ENCODE results near the gene BRD7.

DNA sequence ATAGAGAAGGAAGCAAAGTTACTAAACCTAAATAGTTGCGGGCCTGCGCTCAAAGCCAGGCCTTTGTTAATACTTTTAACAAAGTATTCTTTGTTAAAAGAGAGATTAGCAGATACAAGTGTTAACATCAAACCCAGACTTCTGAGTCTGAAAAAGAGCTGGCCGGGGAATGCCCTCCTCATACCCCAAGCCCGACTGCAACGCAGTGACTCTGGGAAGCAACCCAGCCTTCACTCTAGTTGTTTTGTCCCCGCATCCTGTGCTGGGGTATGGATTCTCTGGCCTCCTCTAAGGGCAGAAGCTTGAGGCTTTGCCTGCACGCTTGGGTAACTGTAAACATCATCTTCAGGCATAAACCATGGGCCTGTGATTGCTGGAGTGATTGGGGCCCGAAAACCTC is 54.1 kb downstream of the BRD7 start:
- TF ChIP-seq YY1 (tag by site-specific recombination; IDR thresholded peaks at IDR 0.05), result no peak
- TF ChIP-seq ZNF221 (tag by site-specific recombination; IDR thresholded peaks at IDR 0.05; ENCODE audit: borderline replicate concordance), result no peak
- no peak for TF ChIP-seq ZNF530 (tag by site-specific recombination; IDR thresholded peaks at IDR 0.05; ENCODE audit: low read depth)
- TF ChIP-seq ZNF140 (tag by site-specific recombination; IDR thresholded peaks at IDR 0.05), result no peak
- TF ChIP-seq, protein P1, sequence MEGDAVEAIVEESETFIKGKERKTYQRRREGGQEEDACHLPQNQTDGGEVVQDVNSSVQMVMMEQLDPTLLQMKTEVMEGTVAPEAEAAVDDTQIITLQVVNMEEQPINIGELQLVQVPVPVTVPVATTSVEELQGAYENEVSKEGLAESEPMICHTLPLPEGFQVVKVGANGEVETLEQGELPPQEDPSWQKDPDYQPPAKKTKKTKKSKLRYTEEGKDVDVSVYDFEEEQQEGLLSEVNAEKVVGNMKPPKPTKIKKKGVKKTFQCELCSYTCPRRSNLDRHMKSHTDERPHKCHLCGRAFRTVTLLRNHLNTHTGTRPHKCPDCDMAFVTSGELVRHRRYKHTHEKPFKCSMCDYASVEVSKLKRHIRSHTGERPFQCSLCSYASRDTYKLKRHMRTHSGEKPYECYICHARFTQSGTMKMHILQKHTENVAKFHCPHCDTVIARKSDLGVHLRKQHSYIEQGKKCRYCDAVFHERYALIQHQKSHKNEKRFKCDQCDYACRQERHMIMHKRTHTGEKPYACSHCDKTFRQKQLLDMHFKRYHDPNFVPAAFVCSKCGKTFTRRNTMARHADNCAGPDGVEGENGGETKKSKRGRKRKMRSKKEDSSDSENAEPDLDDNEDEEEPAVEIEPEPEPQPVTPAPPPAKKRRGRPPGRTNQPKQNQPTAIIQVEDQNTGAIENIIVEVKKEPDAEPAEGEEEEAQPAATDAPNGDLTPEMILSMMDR (tag by site-specific recombination; IDR thresholded peaks at IDR 0.05), result no peak
- TF ChIP-seq, protein P2, sequence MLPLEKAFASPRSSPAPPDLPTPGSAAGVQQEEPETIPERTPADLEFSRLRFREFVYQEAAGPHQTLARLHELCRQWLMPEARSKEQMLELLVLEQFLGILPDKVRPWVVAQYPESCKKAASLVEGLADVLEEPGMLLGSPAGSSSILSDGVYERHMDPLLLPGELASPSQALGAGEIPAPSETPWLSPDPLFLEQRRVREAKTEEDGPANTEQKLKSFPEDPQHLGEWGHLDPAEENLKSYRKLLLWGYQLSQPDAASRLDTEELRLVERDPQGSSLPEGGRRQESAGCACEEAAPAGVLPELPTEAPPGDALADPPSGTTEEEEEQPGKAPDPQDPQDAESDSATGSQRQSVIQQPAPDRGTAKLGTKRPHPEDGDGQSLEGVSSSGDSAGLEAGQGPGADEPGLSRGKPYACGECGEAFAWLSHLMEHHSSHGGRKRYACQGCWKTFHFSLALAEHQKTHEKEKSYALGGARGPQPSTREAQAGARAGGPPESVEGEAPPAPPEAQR (tag by site-specific recombination; IDR thresholded peaks at IDR 0.05), result no peak
- TF ChIP-seq ZNF292 (tag by site-specific recombination; IDR thresholded peaks at IDR 0.05; ENCODE audit: borderline replicate concordance, low read depth), result no peak
- TF ChIP-seq, protein P3, sequence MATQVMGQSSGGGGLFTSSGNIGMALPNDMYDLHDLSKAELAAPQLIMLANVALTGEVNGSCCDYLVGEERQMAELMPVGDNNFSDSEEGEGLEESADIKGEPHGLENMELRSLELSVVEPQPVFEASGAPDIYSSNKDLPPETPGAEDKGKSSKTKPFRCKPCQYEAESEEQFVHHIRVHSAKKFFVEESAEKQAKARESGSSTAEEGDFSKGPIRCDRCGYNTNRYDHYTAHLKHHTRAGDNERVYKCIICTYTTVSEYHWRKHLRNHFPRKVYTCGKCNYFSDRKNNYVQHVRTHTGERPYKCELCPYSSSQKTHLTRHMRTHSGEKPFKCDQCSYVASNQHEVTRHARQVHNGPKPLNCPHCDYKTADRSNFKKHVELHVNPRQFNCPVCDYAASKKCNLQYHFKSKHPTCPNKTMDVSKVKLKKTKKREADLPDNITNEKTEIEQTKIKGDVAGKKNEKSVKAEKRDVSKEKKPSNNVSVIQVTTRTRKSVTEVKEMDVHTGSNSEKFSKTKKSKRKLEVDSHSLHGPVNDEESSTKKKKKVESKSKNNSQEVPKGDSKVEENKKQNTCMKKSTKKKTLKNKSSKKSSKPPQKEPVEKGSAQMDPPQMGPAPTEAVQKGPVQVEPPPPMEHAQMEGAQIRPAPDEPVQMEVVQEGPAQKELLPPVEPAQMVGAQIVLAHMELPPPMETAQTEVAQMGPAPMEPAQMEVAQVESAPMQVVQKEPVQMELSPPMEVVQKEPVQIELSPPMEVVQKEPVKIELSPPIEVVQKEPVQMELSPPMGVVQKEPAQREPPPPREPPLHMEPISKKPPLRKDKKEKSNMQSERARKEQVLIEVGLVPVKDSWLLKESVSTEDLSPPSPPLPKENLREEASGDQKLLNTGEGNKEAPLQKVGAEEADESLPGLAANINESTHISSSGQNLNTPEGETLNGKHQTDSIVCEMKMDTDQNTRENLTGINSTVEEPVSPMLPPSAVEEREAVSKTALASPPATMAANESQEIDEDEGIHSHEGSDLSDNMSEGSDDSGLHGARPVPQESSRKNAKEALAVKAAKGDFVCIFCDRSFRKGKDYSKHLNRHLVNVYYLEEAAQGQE (tag by site-specific recombination; IDR thresholded peaks at IDR 0.05), result no peak
- no peak for TF ChIP-seq ZFP41 (tag by site-specific recombination; IDR thresholded peaks at IDR 0.05; ENCODE audit: borderline replicate concordance)
- TF ChIP-seq, protein P4, sequence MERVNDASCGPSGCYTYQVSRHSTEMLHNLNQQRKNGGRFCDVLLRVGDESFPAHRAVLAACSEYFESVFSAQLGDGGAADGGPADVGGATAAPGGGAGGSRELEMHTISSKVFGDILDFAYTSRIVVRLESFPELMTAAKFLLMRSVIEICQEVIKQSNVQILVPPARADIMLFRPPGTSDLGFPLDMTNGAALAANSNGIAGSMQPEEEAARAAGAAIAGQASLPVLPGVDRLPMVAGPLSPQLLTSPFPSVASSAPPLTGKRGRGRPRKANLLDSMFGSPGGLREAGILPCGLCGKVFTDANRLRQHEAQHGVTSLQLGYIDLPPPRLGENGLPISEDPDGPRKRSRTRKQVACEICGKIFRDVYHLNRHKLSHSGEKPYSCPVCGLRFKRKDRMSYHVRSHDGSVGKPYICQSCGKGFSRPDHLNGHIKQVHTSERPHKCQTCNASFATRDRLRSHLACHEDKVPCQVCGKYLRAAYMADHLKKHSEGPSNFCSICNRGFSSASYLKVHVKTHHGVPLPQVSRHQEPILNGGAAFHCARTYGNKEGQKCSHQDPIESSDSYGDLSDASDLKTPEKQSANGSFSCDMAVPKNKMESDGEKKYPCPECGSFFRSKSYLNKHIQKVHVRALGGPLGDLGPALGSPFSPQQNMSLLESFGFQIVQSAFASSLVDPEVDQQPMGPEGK (tag by site-specific recombination; IDR thresholded peaks at IDR 0.05), result no peak
- no peak for TF ChIP-seq TCF7L2 (IDR thresholded peaks at IDR 0.05; ENCODE audit: borderline replicate concordance, low read depth, low read length)

All from HEK293 (cell line).